SK-N-SH treated with all-trans-retinoic acid at 6 μM for 48 hours (cell line): ENCODE results near the gene CRISPLD2.

ENCODE experiments used
- ATAC-seq: fragments of 200-7000 bp; cut with Tn5 transposase; 3 replicates; pipeline ENCODE4 v1.9.1; 2020; ENCODE audit warnings: mild to moderate bottlenecking, moderate library complexity
- BACH2 ChIP-seq: fragments of 250-450 bp; sonication (Bioruptor Pico); IDR thresholded peaks from 2 replicates; pipeline ENCODE4 v1.9.0; 2021; ENCODE audit warnings: mild to moderate bottlenecking, borderline replicate concordance
- ESRRG ChIP-seq: fragments of 250-450 bp; sonication (Bioruptor Pico); IDR thresholded peaks from 2 replicates; pipeline ENCODE4 v1.6.1; 2021; ENCODE audit warnings: mild to moderate bottlenecking
- GLIS3 ChIP-seq: fragments of 250-450 bp; sonication (Bioruptor Pico); IDR thresholded peaks from 2 replicates; pipeline ENCODE4 v1.5.0; 2020; ENCODE audit warnings: mild to moderate bottlenecking, moderate library complexity
- ISL1 ChIP-seq: fragments of 250-450 bp; sonication (Bioruptor Pico); IDR thresholded peaks from 2 replicates; pipeline ENCODE4 v2.1.2; 2022; ENCODE audit warnings: mild to moderate bottlenecking, moderate library complexity
- OSR1 ChIP-seq: fragments of 250-450 bp; sonication (Bioruptor Pico); IDR thresholded peaks from 2 replicates; pipeline ENCODE4 v1.8.0; 2022; ENCODE audit warnings: moderate library complexity, mild to moderate bottlenecking, inconsistent platforms
- PPARA ChIP-seq: fragments of 250-450 bp; sonication (Bioruptor Pico); IDR thresholded peaks from 2 replicates; pipeline ENCODE4 v1.5.0; 2020; ENCODE audit warnings: mild to moderate bottlenecking, borderline replicate concordance
- RARB ChIP-seq: fragments of 250-450 bp; sonication (Bioruptor Pico); IDR thresholded peaks from 2 replicates; pipeline ENCODE4 v1.8.0; 2021; ENCODE audit warnings: mild to moderate bottlenecking, moderate library complexity
- SNAI2 ChIP-seq: fragments of 250-450 bp; sonication (Bioruptor Pico); IDR thresholded peaks from 2 replicates; pipeline ENCODE4 v1.5.0; 2020; ENCODE audit warnings: mild to moderate bottlenecking, moderate library complexity
- ZC3H10 ChIP-seq: fragments of 250-450 bp; sonication (Bioruptor Pico); IDR thresholded peaks from 2 replicates; pipeline ENCODE4 v1.5.1; 2021; ENCODE audit warnings: mild to moderate bottlenecking, moderate library complexity
- ZFP3 ChIP-seq: fragments of 250-450 bp; sonication (Bioruptor Pico); IDR thresholded peaks from 2 replicates; pipeline ENCODE4 v1.5.0; 2020; ENCODE audit warnings: mild to moderate bottlenecking, moderate library complexity
- ZFP30 ChIP-seq: fragments of 450-650 bp; formaldehyde crosslinking; IDR thresholded peaks from 2 replicates; pipeline ENCODE4 v1.5.0; 2022; ENCODE audit warnings: mild to moderate bottlenecking, moderate library complexity
- ZNF565 ChIP-seq: fragments of 450-650 bp; formaldehyde crosslinking; conservative IDR thresholded peaks from 2 replicates; pipeline ENCODE4 v1.5.0; 2020; ENCODE audit warnings: low read depth, mild to moderate bottlenecking, moderate library complexity
- ZNF8 ChIP-seq: fragments of 450-650 bp; formaldehyde crosslinking; IDR thresholded peaks from 2 replicates; pipeline ENCODE4 v1.5.0; 2020; ENCODE audit warnings: mild to moderate bottlenecking, moderate library complexity
- TF ChIP-seq, protein P1 (sequence below): fragments of 250-450 bp; sonication (Bioruptor Pico); IDR thresholded peaks from 2 replicates; pipeline ENCODE4 v1.8.0; 2021; ENCODE audit warnings: low read depth, mild to moderate bottlenecking, moderate library complexity, borderline replicate concordance
- TF ChIP-seq, protein P2 (sequence below): fragments of 250-450 bp; sonication (Bioruptor Pico); IDR thresholded peaks from 2 replicates; pipeline ENCODE4 v1.5.1; 2021; ENCODE audit warnings: mild to moderate bottlenecking, moderate library complexity
- TF ChIP-seq, protein P3 (sequence below): fragments of 250-450 bp; sonication (Bioruptor Pico); IDR thresholded peaks from 2 replicates; pipeline ENCODE4 v1.5.0; 2020; ENCODE audit warnings: mild to moderate bottlenecking, moderate library complexity
- TF ChIP-seq, protein P4 (sequence below): fragments of 250-450 bp; sonication (Bioruptor Pico); IDR thresholded peaks from 2 replicates; pipeline ENCODE4 v1.8.0; 2020; ENCODE audit warnings: mild to moderate bottlenecking, moderate library complexity, borderline replicate concordance
- TF ChIP-seq, protein P5 (sequence below): fragments of 250-450 bp; sonication (Bioruptor Pico); IDR thresholded peaks from 2 replicates; pipeline ENCODE4 v1.5.1; 2020; ENCODE audit warnings: low read depth, mild to moderate bottlenecking, moderate library complexity

The CRISPLD2 gene

DNA sequence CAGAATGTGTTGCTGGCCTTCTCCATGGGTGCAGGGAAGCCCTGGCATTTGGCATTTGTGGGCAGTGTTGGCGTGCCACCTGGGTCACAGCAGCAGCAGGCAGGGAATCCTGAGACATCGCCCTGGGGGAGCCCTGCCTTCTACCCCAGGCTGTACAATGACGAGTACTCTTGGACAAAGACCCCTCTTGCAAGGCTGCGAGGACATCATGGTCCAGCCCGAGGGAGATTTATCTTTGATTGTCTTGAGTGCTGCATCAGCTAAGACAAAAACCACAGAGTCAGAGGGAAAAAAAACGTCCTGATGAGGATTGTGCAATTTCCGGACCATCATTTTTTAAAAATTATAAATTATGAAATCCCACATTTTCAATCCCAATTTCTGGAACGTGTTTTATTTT, 3.7 kb downstream of the CRISPLD2 start:
- TF ChIP-seq ESRRG (CRISPR knock-in tag) (no peak), BACH2 (no peak), ZFP30 (CRISPR knock-in tag) (no peak), RARB (CRISPR knock-in tag) (no peak), GLIS3 (CRISPR knock-in tag) (no peak), SNAI2 (no peak), ZNF565 (CRISPR knock-in tag) (no peak), ZFP3 (CRISPR knock-in tag) (no peak), ZC3H10 (no peak), OSR1 (CRISPR knock-in tag) (no peak)
- TF ChIP-seq, protein P1, sequence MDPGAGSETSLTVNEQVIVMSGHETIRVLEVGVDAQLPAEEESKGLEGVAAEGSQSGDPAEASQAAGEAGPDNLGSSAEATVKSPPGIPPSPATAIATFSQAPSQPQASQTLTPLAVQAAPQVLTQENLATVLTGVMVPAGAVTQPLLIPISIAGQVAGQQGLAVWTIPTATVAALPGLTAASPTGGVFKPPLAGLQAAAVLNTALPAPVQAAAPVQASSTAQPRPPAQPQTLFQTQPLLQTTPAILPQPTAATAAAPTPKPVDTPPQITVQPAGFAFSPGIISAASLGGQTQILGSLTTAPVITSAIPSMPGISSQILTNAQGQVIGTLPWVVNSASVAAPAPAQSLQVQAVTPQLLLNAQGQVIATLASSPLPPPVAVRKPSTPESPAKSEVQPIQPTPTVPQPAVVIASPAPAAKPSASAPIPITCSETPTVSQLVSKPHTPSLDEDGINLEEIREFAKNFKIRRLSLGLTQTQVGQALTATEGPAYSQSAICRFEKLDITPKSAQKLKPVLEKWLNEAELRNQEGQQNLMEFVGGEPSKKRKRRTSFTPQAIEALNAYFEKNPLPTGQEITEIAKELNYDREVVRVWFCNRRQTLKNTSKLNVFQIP, result no peak
- TF ChIP-seq, protein P2, sequence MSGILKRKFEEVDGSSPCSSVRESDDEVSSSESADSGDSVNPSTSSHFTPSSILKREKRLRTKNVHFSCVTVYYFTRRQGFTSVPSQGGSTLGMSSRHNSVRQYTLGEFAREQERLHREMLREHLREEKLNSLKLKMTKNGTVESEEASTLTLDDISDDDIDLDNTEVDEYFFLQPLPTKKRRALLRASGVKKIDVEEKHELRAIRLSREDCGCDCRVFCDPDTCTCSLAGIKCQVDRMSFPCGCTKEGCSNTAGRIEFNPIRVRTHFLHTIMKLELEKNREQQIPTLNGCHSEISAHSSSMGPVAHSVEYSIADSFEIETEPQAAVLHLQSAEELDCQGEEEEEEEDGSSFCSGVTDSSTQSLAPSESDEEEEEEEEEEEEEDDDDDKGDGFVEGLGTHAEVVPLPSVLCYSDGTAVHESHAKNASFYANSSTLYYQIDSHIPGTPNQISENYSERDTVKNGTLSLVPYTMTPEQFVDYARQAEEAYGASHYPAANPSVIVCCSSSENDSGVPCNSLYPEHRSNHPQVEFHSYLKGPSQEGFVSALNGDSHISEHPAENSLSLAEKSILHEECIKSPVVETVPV (CRISPR knock-in tag), result no peak
- TF ChIP-seq, protein P3, sequence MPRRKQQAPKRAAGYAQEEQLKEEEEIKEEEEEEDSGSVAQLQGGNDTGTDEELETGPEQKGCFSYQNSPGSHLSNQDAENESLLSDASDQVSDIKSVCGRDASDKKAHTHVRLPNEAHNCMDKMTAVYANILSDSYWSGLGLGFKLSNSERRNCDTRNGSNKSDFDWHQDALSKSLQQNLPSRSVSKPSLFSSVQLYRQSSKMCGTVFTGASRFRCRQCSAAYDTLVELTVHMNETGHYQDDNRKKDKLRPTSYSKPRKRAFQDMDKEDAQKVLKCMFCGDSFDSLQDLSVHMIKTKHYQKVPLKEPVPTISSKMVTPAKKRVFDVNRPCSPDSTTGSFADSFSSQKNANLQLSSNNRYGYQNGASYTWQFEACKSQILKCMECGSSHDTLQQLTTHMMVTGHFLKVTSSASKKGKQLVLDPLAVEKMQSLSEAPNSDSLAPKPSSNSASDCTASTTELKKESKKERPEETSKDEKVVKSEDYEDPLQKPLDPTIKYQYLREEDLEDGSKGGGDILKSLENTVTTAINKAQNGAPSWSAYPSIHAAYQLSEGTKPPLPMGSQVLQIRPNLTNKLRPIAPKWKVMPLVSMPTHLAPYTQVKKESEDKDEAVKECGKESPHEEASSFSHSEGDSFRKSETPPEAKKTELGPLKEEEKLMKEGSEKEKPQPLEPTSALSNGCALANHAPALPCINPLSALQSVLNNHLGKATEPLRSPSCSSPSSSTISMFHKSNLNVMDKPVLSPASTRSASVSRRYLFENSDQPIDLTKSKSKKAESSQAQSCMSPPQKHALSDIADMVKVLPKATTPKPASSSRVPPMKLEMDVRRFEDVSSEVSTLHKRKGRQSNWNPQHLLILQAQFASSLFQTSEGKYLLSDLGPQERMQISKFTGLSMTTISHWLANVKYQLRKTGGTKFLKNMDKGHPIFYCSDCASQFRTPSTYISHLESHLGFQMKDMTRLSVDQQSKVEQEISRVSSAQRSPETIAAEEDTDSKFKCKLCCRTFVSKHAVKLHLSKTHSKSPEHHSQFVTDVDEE (CRISPR knock-in tag), result no peak
- TF ChIP-seq, protein P4, sequence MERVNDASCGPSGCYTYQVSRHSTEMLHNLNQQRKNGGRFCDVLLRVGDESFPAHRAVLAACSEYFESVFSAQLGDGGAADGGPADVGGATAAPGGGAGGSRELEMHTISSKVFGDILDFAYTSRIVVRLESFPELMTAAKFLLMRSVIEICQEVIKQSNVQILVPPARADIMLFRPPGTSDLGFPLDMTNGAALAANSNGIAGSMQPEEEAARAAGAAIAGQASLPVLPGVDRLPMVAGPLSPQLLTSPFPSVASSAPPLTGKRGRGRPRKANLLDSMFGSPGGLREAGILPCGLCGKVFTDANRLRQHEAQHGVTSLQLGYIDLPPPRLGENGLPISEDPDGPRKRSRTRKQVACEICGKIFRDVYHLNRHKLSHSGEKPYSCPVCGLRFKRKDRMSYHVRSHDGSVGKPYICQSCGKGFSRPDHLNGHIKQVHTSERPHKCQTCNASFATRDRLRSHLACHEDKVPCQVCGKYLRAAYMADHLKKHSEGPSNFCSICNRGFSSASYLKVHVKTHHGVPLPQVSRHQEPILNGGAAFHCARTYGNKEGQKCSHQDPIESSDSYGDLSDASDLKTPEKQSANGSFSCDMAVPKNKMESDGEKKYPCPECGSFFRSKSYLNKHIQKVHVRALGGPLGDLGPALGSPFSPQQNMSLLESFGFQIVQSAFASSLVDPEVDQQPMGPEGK (CRISPR knock-in tag), result no peak
- TF ChIP-seq, protein P5, sequence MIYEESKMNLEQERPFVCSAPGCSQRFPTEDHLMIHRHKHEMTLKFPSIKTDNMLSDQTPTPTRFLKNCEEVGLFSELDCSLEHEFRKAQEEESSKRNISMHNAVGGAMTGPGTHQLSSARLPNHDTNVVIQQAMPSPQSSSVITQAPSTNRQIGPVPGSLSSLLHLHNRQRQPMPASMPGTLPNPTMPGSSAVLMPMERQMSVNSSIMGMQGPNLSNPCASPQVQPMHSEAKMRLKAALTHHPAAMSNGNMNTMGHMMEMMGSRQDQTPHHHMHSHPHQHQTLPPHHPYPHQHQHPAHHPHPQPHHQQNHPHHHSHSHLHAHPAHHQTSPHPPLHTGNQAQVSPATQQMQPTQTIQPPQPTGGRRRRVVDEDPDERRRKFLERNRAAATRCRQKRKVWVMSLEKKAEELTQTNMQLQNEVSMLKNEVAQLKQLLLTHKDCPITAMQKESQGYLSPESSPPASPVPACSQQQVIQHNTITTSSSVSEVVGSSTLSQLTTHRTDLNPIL (CRISPR knock-in tag), result no peak
- ATAC-seq, result no peak

DNA sequence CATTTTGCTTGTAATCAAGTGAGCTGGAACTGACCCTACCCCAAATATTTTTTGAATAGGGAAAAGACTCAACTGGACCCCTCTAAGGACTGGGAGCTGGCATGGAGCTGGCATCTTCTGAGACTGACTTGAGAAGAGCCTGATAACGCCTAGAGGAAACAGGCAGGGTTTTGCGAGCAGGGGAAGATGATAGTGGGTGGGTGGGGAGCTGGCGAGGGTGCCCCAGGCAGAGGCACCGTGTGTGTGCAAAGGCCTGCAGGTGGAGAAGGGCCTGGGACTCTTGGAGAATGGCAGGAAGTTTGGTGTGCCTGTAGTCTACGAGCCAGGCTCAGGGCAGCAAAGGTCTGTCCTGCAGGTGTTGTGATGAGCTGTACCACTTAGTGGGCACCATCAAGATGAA, 4.1 kb downstream of the CRISPLD2 start:
- no peak for ATAC-seq
- no peak for TF ChIP-seq ISL1 (CRISPR knock-in tag)
- TF ChIP-seq, protein P4 (CRISPR knock-in tag), result no peak
- TF ChIP-seq, protein P1, result no peak
- no peak for TF ChIP-seq ZFP3 (CRISPR knock-in tag)
- TF ChIP-seq PPARA, result no peak
- no peak for TF ChIP-seq BACH2
- TF ChIP-seq ZC3H10, result no peak
- TF ChIP-seq SNAI2, result no peak
- TF ChIP-seq OSR1 (CRISPR knock-in tag), result no peak
- TF ChIP-seq ZNF8, result no peak
- TF ChIP-seq, protein P3 (CRISPR knock-in tag), result no peak
